Transverse colon (tissue), 4 donors: ENCODE measurements around the gene DIP2B.

Experiments used
- EP300 ChIP-seq: sonication (generic); formaldehyde crosslinking; IDR thresholded peaks from one replicate; pipeline ENCODE4 v1.6.1; 2017; ENCODE audit warnings: antibody characterized with exemption, low read depth
- POLR2A ChIP-seq: fragments of 450-650 bp; IDR thresholded peaks from one replicate; pipeline ENCODE4 v1.6.1; 2016; ENCODE audit warnings: antibody characterized with exemption, mild to moderate bottlenecking, moderate library complexity
- POLR2AphosphoS5 ChIP-seq, 3 donors: sonication (generic); formaldehyde crosslinking; IDR thresholded peaks; one replicate each; pipeline ENCODE4 v1.6.1; 2016; ENCODE audit warnings: antibody characterized with exemption in 3 of 3
- TF ChIP-seq, protein P1 (sequence below), 5 experiments: fragments of 200-600 bp in 3 of 5; fragments of 450-650 bp in 2 of 5; sonication (generic) in 3 of 5; IDR thresholded peaks; 1 replicate in 2 of 5; 2 replicates in 3 of 5; pipeline ENCODE4 v1.5.1; 2016 to 2017; ENCODE audit warnings: antibody characterized with exemption in 5 of 5, inconsistent platforms in 3 of 5, mild to moderate bottlenecking in 2 of 5, moderate library complexity in 1 of 5

- TF ChIP-seq, protein P1, sequence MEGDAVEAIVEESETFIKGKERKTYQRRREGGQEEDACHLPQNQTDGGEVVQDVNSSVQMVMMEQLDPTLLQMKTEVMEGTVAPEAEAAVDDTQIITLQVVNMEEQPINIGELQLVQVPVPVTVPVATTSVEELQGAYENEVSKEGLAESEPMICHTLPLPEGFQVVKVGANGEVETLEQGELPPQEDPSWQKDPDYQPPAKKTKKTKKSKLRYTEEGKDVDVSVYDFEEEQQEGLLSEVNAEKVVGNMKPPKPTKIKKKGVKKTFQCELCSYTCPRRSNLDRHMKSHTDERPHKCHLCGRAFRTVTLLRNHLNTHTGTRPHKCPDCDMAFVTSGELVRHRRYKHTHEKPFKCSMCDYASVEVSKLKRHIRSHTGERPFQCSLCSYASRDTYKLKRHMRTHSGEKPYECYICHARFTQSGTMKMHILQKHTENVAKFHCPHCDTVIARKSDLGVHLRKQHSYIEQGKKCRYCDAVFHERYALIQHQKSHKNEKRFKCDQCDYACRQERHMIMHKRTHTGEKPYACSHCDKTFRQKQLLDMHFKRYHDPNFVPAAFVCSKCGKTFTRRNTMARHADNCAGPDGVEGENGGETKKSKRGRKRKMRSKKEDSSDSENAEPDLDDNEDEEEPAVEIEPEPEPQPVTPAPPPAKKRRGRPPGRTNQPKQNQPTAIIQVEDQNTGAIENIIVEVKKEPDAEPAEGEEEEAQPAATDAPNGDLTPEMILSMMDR (IDR thresholded peaks at IDR 0.05), result no peak
- TF ChIP-seq POLR2AphosphoS5 (IDR thresholded peaks at IDR 0.05) (peak in 2 of 3 donors; percentile 48 to 49), POLR2A (peak; percentile 60), EP300 (no peak)
These were observed 274.1 kb downstream of the DIP2B start for GRCh38 chr12:50778663-50779590.
